PC-9 (cell line): Measurements from ENCODE around the gene PCSK9. TPM values are rescaled to one million over a fixed set of nuclear protein-coding genes. Genes with fewer than 3 reads are reported as not detected.

Source experiments
- BruUV-seq: library from RNA; stranded (reverse); fragments of 400-500 nt; replicated peaks from 2 replicates; lab custom pipeline; 2021; lab: Mats Ljungman, UMichigan
- CTCF ChIA-PET: fragments of 300-600 bp; sonication (Branson Sonifier 250); formaldehyde crosslinking; loops from one replicate; lab custom pipeline; 2022; ENCODE audit warnings: antibody characterized with exemption; lab: Charles Lee
- POLR2A ChIA-PET: fragments of 300-600 bp; sonication (Branson Sonifier 250); formaldehyde crosslinking; loops from one replicate; lab custom pipeline; 2022; ENCODE audit warnings: antibody characterized with exemption; ENCODE audit not compliant: unreplicated experiment; lab: Charles Lee
- DNase-seq, 2 experiments: peaks; one replicate each; pipeline versions ENCODE4 v3.0.0 to v3.0.0-alpha.2; 2015 to 2022; ENCODE audit warnings: mixed read lengths in 1 of 2
- H2AFZ ChIP-seq: fragments of 200-600 bp; sonication (generic); 2 replicates; pipeline ENCODE4 v1.8.1; 2017; ENCODE audit warnings: antibody characterized with exemption
- H3F3A ChIP-seq: fragments of 200-600 bp; sonication (generic); 2 replicates; pipeline ENCODE4 v1.8.1; 2017; ENCODE audit warnings: antibody characterized with exemption, mild to moderate bottlenecking, low read depth; ENCODE audit not compliant: insufficient read depth
- H3K27ac ChIP-seq: fragments of 200-600 bp; sonication (generic); 2 replicates; pipeline ENCODE4 v1.6.1; 2016; ENCODE audit warnings: mixed run types
- H3K27me3 ChIP-seq: fragments of 200-600 bp; sonication (generic); 2 replicates; pipeline ENCODE4 v1.6.1; 2016; ENCODE audit warnings: low read depth, mixed run types; ENCODE audit not compliant: insufficient read depth
- H3K36me3 ChIP-seq: fragments of 200-600 bp; sonication (generic); 2 replicates; pipeline ENCODE4 v1.6.1; 2016; ENCODE audit warnings: low read depth, mixed run types
- H3K4me1 ChIP-seq: fragments of 200-600 bp; sonication (generic); replicated peaks from 2 replicates; pipeline ENCODE4 v1.6.1; 2016; ENCODE audit warnings: mixed run types; ENCODE audit not compliant: insufficient read depth
- H3K4me2 ChIP-seq: fragments of 200-600 bp; sonication (generic); 2 replicates; pipeline ENCODE4 v1.6.1; 2017; ENCODE audit warnings: mixed run types
- H3K4me3 ChIP-seq: fragments of 200-600 bp; sonication (generic); 2 replicates; pipeline ENCODE4 v1.6.1; 2016; ENCODE audit warnings: mixed run types
- H3K79me2 ChIP-seq: fragments of 200-600 bp; sonication (generic); 2 replicates; pipeline ENCODE4 v1.6.1; 2017; ENCODE audit warnings: low read depth, mixed run types
- H3K9me2 ChIP-seq: fragments of 200-600 bp; sonication (generic); 2 replicates; pipeline ENCODE4 v1.8.1; 2017; ENCODE audit warnings: mild to moderate bottlenecking; ENCODE audit not compliant: insufficient read depth
- H3K9me3 ChIP-seq: fragments of 200-600 bp; sonication (generic); 2 replicates; pipeline ENCODE4 v1.8.1; 2016; ENCODE audit warnings: low read depth; ENCODE audit not compliant: insufficient read depth
- H4K20me1 ChIP-seq: fragments of 200-600 bp; sonication (generic); 2 replicates; pipeline ENCODE4 v1.8.1; 2017; ENCODE audit not compliant: insufficient read depth
- EZH2 ChIP-seq: fragments of 200-600 bp; sonication (generic); IDR thresholded peaks from 2 replicates; pipeline ENCODE4 v1.8.0; 2017; ENCODE audit warnings: antibody characterized with exemption, low read depth
- intact Hi-C: fragments of 100-400 bp; cut with micrococcal nuclease; formaldehyde crosslinking; loops from one replicate; pipeline ENCODE4 v1.10.0; 2022; ENCODE audit not compliant: unreplicated experiment
- total RNA-seq: library from RNA; stranded (reverse); gene quantifications from 2 replicates; pipeline ENCODE4 v1.2.3, GENCODE V29; 2021
- TF ChIP-seq, protein P1 (sequence below): fragments of 200-600 bp; sonication (generic); conservative IDR thresholded peaks from 2 replicates; pipeline ENCODE4 v1.6.1; 2017; ENCODE audit warnings: mixed run types, antibody characterized with exemption, mild to moderate bottlenecking, moderate library complexity

Gene PCSK9
- total RNA-seq, 1 experiment from 2014 or later, result 133 TPM

DNA sequence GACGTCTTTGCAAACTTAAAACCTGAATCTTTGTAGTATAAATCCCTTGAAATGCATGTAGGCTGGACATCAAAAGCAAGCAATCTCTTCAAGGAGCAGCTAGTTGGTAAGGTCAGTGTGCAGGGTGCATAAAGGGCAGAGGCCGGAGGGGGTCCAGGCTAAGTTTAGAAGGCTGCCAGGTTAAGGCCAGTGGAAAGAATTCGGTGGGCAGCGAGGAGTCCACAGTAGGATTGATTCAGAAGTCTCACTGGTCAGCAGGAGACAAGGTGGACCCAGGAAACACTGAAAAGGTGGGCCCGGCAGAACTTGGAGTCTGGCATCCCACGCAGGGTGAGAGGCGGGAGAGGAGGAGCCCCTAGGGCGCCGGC lies 390 bp upstream of the PCSK9 start:
- no peaks in the 10 kb centered on the region for H3K9me2 ChIP-seq
- peaks cover 17% of the 10 kb centered on the region for H3K79me2 ChIP-seq
- intact Hi-C loops, result no loop called here
- H3K27me3 ChIP-seq, result no peaks in the 10 kb centered on the region
- H3K36me3 ChIP-seq, result no peaks in the 10 kb centered on the region
- peak overlapping the region; percentile 60 for H3K4me3 ChIP-seq
- H3K4me2 ChIP-seq, result peak overlapping the region; percentile 85
- ChIA-PET CTCF (no interaction called here), POLR2A (no interaction called here)
- H3K4me1 ChIP-seq, result peaks cover 35% of the 10 kb centered on the region
- H2AFZ ChIP-seq, result peak overlapping the region; percentile 76
- no peak overlapping the region for H3K27ac ChIP-seq
- H3F3A ChIP-seq, result no peaks in the 10 kb centered on the region; the same call in 1 of the 2 replicates
- TF ChIP-seq, protein P1, sequence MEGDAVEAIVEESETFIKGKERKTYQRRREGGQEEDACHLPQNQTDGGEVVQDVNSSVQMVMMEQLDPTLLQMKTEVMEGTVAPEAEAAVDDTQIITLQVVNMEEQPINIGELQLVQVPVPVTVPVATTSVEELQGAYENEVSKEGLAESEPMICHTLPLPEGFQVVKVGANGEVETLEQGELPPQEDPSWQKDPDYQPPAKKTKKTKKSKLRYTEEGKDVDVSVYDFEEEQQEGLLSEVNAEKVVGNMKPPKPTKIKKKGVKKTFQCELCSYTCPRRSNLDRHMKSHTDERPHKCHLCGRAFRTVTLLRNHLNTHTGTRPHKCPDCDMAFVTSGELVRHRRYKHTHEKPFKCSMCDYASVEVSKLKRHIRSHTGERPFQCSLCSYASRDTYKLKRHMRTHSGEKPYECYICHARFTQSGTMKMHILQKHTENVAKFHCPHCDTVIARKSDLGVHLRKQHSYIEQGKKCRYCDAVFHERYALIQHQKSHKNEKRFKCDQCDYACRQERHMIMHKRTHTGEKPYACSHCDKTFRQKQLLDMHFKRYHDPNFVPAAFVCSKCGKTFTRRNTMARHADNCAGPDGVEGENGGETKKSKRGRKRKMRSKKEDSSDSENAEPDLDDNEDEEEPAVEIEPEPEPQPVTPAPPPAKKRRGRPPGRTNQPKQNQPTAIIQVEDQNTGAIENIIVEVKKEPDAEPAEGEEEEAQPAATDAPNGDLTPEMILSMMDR, result no peak
- TF ChIP-seq EZH2, result no peak
- H4K20me1 ChIP-seq, result no peaks in the 10 kb centered on the region
- no peaks in the 10 kb centered on the region for H3K9me3 ChIP-seq
- BruUV-seq, result no TSS peak
- no peak for DNase-seq

DNA sequence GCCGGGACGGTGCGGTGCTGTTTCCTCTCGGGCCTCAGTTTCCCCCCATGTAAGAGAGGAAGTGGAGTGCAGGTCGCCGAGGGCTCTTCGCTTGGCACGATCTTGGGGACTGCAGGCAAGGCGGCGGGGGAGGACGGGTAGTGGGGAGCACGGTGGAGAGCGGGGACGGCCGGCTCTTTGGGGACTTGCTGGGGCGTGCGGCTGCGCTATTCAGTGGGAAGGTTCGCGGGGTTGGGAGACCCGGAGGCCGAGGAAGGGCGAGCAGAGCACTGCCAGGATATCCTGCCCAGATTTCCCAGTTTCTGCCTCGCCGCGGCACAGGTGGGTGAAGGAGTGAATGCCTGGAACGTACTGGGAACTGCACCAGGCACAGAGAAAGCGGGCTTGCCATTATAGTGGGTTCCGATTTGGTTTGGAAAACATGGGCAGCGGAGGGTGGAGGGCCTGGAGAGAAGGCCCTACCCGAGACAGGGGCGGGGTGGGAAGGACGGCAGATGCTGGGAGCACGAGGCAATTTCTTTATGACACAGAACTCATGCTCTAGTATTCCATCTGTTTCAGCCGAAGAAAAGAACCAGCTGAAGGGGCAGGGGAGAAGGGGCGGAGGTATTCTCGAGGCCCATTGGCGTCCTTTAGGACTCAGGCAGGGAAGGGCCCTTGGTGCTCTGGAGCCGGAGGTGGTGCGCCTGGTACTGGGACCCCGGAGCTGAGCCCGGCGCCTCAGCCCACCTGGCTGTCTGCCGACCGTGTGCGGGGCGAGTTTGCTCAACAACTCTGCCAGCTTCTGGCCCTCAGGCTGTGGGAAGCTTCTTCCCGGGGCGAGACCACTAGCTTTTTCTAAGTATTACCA lies 960 bp downstream of the PCSK9 start:
- Histone ChIP-seq H3F3A (no peaks in the 10 kb centered on the region; the same call in 1 of the 2 replicates), H3K9me3 (no peaks in the 10 kb centered on the region), H3K4me2 (peak overlapping the region; percentile 85), H3K9me2 (no peaks in the 10 kb centered on the region), H3K4me3 (peak overlapping the region; percentile 60), H3K36me3 (no peaks in the 10 kb centered on the region), H2AFZ (peak overlapping the region; percentile 76), H3K27ac (no peak overlapping the region), H3K79me2 (peaks cover 17% of the 10 kb centered on the region), H4K20me1 (no peaks in the 10 kb centered on the region), H3K27me3 (no peaks in the 10 kb centered on the region), H3K4me1 (peaks cover 33% of the 10 kb centered on the region)
- no TSS peak for BruUV-seq
- ChIA-PET POLR2A (interaction anchor here (0.6 kb wide), 1 partner anchor 46 kb away, joined by 5 read pairs; no protein-coding TSS in a partner anchor), CTCF (interaction anchor here (0.6 kb wide), 1 partner anchor 19 kb away, joined by 3 read pairs; no protein-coding TSS in a partner anchor)
- TF ChIP-seq, protein P1, result no peak
- no peak for TF ChIP-seq EZH2
- DNase-seq, result no peak
- intact Hi-C loops, result no loop called here

DNA sequence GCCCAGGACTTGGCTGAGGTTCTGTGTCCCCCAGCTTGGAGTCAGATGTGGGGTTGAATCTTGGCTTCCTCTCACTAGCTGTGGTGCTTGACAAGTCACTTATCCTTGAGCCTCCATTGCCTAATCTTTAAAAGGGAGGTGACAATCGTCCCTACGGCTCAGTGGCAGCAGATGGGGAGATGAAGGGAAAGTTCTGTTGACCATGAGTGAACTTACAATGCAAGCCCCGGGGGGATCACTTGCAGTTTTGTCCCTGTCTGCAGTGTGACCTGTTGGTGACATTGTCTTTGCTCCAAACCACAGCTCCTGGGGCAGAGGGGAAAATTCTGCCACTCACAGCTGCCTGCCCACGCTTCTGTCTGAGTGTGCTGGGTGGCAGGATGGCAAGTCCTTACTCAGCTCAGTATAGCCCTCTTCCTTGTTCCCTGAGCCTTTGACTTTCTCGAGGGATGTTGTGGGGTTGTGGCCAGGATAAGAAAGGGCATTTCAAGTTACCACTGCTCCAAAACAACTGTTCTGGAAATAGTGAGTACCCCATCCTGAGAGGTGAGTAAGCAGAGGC lies 1.7 kb downstream of the PCSK9 start:
- no peak overlapping the region for H2AFZ ChIP-seq
- no peak for DNase-seq
- no peaks in the 10 kb centered on the region for H3K9me2 ChIP-seq
- no peaks in the 10 kb centered on the region for H4K20me1 ChIP-seq
- no peaks in the 10 kb centered on the region for H3F3A ChIP-seq
- H3K9me3 ChIP-seq, result no peaks in the 10 kb centered on the region
- no peak for TF ChIP-seq EZH2
- TF ChIP-seq, protein P1, result no peak
- H3K27me3 ChIP-seq, result no peaks in the 10 kb centered on the region
- H3K27ac ChIP-seq, result no peak overlapping the region
- peaks cover 26% of the 10 kb centered on the region for H3K4me1 ChIP-seq
- TSS peak; percentile 32 for BruUV-seq
- ChIA-PET POLR2A (interaction anchor here (0.6 kb wide), 1 partner anchor 45 kb away, joined by 5 read pairs; no protein-coding TSS in a partner anchor), CTCF (no interaction called here)
- intact Hi-C loops, result no loop called here
- H3K79me2 ChIP-seq, result peaks cover 17% of the 10 kb centered on the region
- no peaks in the 10 kb centered on the region for H3K36me3 ChIP-seq
- H3K4me3 ChIP-seq, result peak overlapping the region; percentile 60; the same call in 1 of the 2 replicates
- peak overlapping the region; percentile 85 for H3K4me2 ChIP-seq
